GM21360 (cell line): ENCODE measurements around the gene GRK5.

Experiments used
- ATAC-seq: cut with Tn5 transposase; IDR thresholded peaks from one replicate; pipeline ENCODE4 v1.9.1; 2021; ENCODE audit warnings: mild to moderate bottlenecking, moderate library complexity; ENCODE audit not compliant: unreplicated experiment

GRK5 gene

DNA sequence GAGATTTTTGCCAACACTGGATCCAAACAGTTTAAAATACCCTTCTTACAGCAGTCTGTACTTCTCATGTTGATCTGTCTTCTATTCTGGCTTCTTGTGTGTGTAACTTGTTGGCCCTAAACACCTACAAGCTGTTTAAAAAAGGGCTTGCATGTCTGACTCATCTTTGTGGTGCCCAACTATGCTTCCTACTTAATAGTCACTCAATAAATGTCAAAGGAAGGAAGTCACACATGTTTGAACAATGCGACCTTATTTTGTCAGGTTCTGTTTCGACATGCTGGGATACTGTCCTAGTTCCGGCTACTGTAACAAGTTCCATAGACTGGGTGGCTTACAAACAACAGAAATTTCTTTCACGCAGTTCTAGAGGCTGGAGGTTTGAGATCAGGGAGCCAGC, 9.4 kb upstream of the GRK5 start:
- ATAC-seq: no peak

DNA sequence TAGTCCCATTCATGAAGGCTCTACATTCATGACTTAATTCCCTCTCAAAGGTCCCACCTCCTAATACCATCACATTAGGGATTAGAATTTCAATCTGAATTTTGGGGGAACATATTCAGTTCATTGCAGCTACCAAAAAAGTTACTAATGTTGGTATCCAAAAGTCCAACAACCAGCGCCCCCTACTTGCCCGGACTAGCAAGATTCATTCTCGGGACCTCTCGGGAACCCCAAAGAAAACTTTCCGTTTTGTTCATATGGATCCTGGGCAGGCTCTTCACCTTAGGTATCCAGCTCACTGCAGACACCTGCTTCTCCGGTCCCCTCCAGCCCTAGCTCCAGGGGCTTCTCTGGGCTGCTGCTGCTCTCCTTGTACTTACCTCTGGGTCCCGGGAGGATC, 8.9 kb upstream of the GRK5 start:
- no peak for ATAC-seq

GRCh38 chr10:119199231-119199992, 8.0 kb upstream of the GRK5 start:
- ATAC-seq: no peak

GRCh38 chr10:119201233-119201632, 6.1 kb upstream of the GRK5 start:
- no peak for ATAC-seq

- no peak for ATAC-seq
These were observed 4.4 kb upstream of the GRK5 start for GRCh38 chr10:119203006-119203405.

- ATAC-seq: no peak
These were observed 1.3 kb upstream of the GRK5 start for GRCh38 chr10:119205894-119206602.

DNA sequence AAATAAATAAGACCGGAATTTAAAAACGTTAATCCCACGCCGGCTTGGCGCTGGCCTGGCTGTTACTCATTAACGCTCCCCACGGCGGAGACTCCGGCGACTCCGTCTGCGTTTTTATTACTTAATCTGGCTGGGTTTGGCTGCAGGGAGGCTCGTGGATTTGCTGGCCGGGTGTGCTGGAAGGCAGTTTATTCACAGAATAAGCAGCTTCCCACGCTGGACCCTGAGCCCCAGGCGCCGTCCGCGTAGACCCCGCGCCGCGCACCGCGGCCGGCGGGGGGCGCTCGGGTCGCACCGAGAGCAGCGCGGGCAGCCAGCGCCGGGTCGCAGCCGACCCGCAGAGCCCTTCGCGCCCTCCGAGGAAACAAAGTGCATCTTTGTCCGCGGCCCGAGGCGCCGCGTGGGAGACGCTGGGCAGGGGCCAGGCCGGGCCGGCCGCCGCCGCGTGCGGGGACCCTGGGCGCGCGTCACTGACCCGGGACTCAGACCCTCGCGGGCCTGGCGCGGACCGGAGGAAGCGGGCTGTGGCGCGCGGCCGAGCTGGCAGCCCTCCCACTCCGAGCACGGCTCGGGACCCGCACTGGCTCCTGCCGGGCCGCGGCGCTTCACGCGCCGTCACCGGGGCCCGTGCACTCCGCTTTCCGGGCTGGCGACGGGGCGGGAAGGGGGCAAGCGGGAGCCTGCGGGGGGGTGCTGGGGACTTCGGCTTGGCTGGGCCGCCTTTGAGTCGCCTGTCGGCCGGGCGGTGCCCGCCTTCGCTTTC, 587 bp upstream of the GRK5 start:
- peak; percentile 46 for ATAC-seq

- peak; percentile 1 for ATAC-seq
These were observed 562 bp downstream of the GRK5 start for GRCh38 chr10:119207713-119208552.

GRCh38 chr10:119208553-119208940, 1.2 kb downstream of the GRK5 start:
- no peak for ATAC-seq

DNA sequence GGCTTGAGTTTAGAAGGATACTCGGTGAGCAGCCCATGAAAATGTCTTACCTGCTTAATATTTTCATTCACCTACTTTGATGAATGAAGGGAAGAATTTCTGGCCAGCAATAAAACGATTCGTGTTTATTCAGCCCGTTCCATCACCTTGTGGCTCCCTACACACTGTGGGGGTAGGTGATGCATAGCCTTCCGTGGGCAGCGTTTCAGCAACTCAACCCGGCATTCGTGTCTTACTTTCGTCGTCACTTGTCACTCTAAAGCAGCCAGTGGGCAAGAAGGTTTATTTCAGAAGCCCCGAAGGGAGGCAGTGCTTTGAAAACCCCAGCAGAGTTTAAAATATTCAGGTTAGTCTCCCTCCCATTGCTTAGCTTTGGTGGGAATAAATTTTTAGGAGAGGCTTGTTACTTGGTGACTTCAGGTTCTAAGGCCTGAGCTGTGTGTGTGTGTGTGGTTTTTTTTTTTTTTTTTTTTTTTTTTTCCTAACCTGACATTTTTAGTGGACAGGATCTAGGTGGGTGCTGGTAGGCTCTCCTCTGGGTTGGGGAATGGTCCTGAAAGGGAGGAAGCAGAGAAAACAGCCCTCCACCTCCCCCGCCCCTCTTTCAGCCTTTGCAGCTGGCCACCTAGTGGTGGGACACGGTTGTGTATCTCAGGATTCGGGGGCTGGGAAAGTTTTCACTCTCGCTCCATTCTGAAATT, 1.8 kb downstream of the GRK5 start:
- ATAC-seq: no peak

DNA sequence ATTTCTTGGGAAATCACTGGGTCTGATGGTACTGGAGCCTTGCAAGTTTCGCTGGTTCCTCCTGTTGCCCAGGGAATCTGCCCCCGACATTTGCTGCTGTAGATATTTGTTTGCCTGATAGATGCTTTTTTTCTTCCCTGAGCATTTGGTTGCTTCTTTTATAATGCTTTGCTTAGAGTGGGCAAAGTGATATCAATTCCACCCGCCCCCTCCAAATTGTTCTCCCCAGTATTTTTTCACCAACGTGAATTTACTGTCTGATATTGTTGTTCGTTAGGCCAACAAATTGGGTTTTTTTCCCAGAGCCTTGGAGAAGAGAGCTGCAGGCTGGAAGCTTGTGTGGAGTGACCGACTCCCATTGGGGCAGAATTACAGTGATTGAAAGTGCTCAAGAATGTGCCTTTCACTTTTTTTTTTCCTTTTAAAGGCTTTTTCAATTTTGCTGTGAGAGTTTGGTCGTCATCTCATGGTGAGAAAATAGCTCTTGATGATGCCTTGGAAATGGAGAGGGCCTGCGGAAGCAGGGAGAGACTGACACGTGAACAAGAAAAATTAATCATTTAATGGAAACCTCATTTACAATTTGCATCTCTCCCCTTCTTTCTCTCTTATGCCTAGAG, 2.5 kb downstream of the GRK5 start:
- no peak for ATAC-seq

DNA sequence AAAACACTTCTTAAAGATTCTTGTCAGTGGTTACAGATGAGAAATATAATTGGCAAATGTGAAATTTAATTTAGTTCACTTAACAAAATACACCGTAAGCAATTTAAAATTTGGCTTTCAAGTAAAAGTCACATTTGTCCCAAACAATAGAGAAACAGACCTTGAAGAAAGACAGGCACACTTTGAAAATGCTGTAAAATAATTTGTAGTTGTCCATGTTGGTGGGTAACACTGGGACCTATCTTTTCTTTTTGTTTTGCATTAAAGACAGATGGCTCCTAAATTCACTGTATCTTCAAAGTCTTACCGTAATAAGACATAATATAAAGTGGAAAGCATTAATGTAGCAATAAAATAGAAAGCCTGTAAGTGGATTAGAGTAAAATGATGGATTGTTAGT, 3.3 kb downstream of the GRK5 start:
- no peak for ATAC-seq

DNA sequence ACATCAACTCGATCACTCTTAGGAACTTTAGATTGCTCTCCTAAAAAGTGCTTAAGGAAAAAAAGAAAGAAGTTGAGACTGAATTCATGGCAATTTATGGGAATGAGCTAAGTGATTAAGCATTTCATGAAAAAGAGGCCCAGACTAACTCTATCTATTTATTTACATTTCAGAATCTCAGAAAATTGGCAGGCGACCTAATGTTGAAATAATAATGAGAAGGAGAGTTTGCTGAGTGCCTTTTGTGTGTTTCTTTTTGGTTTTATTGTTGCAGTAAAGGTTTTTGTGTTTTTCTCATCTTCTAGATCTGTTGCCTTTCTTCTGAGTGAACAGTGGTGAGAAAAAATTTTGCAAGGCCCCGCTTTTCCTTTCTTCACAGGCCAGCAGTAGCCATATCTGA, 3.8 kb downstream of the GRK5 start:
- no peak for ATAC-seq

DNA sequence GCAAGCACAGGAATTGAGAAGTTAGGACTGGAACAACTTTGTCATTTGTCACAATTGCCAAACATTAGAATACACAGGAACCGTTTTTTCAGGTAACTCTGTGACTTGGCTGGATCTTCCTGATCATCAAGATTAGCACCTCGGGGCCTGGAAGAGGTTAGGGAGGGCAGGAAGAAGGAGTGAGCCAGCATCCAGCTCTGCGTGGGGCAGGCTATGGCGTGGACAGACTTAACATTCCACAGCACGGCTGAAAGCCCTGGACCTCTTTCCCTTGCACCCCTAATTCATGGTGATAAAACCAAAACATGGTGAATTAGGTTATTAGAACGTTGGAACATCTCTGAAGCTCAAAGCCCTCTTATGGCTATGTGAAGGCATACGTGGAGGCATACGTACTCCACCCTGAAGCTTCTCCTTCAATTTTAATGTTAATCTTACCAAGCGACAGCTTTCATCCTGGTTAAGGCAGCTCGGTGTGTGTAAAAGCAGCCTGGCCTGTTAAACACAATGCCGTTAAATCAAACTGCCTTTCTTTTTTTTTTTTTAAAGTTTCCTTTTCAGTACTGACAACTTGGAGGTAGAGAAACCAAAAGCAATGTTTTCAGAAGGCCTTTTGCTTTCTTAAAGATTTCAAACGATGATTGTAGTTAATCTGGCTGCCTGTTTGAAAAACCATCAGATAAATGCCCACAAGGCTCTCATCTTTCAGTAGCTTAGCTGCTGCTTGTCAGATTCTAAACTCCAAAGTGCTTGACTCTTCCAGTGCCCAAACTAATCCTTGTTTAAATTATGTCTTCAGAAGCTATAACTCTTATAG, 4.5 kb downstream of the GRK5 start:
- ATAC-seq: no peak

DNA sequence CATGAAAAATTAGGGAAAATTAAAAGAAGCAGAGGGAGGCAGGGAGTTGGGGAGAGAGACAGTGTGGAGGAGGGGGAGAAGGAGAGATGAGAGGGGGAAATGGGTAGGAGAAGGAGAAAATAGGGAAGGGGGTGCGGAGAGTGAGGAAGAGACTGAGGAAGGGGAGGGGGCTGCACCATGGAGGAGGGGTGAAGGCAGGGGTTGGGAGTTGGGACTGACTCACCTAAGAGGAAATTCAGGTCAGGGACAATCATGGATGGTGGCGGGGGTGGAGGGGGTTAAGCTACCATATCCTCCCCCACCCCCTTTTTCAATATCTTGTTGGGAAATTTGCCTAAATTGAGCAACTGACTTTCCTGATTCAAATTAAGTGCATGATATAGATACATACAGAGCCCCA, 8.0 kb downstream of the GRK5 start:
- no peak for ATAC-seq

DNA sequence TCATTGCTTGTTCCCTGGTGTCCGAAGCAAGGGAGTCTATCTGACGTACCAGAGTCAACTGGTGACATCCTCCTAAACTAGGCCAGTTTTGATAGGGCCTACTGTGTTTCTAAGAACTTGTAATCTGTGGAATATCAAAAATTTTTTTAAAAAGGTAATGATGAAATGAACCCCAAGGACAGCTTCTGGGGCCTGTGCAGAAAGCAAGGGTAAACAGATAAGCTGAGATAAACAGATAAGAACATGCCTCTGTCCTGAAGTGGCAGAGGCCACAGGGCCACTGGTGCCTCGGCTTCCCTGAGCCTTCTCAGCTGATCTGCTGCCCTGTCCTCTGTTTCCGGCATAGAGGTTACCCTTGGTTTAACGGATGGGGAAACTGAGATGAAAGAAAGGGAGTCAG, 8.8 kb downstream of the GRK5 start:
- no peak for ATAC-seq

- no peak for ATAC-seq
These were observed 10.0 kb downstream of the GRK5 start for GRCh38 chr10:119217401-119217800.

DNA sequence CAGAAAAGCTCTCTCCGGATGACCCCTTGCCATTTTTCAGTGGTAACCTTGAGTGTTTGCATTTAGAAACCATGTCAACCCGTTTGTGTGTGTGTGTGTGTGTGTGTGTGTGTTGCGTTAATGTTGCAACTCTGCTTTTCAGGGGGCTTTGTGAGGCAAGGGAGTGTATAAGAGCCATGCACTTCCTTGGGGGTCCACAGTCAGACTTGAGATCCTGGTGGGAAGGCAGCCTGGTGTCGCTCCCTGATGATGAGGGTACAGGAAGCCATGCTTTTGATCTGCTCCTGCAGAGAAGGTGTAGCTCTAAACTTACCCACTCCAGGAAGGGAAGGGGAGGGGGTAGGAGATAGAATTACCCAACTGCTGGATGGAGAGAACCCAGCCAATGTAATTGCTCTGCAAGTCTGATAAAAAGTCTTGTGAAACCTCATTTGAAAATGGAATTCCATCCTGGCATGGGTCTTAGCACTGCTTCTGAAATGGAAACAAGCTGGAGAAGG, 10.7 kb downstream of the GRK5 start:
- ATAC-seq: no peak

DNA sequence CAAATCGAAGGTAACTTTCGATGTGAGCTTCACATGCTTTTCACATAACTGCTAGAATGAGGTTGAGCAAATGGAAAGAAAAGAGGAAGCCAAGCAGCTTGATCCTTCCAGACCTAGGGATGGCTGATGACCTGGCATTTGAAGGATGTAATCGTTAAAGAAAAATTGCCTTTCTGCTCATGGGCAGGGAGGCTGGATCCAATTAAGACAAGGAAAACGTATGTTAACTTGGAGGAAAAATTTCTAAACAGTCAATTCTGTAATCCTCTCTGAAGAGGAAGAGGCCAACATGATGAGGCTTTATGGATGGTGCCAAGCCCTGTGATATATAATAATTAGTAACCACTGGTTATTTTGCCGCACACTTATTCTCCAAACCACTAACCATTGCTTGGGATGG, 12.5 kb downstream of the GRK5 start:
- ATAC-seq: no peak
